Measurements from ENCODE around the gene SV2C.

DNA sequence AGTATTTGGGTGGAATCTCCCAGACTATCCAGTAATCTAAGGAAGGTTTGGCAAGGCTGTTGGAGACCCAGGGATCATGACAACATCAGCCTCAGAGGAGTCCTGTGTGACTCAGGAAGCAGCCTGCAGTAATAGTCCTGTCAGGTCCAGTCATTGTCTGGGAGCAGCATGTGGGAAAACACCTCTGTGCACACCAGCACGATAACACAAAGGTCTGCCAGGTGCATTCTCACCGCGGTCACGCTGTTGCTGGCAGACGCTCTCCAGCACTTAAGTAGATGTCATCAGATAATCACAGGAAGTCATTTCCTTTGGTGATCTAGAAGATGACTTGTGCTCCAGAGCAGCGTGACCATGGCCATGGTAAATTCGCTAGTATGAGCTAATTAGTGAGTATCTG is 220.7 kb downstream of the SV2C start:
- TF ChIP-seq CTCF (IDR thresholded peaks at IDR 0.05; ENCODE audit: borderline replicate concordance, extremely low read depth, low read length, poor library complexity, severe bottlenecking) (no peak), EZH2 (IDR thresholded peaks at IDR 0.05; ENCODE audit: borderline replicate concordance, low read depth, low read length, severe bottlenecking) (no peak)
